ENCODE results near the gene TRABD2B. TPM values are rescaled to one million over a fixed set of nuclear protein-coding genes. Genes with fewer than 3 reads are reported as not detected.
A peak's percentile ranks its signal among the peaks of the same experiment; 100 is the strongest.

Gene TRABD2B
- total RNA-seq, 4 donors from 2014 or later, result 0.83 to 2.6 (median 1.9) TPM

DNA sequence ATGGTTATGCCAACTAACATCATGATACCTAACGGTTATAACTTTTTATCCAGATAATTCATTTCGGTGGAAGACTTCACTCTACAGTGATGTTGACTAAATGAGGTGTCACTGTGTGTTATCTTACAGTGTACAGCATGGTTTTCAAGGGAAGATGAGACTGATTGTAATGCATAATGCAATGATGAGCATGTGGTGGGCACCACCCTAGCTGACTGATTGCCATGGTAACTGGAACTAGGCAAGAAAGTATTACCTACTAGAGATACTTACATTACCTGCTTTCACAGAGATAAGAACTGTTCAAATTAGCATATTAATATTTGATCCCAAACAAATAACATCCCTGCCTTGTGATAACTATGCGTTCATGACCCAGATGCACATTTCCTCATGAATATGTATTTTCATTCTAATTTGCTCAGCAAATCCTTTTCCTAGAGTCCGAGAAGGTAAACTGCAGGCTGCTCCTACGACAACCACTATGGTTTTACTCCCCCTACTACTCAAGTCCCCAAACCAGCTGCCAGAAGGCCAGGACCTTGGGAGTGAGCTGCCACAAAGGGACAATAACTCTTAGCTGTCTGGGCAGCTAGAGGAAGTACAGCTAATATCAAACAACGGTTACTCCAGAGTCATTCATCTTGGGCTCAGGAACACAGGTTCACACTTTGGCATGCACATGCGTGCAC lies 29.2 kb downstream of the TRABD2B start:
- H3K4me1 ChIP-seq, result peaks cover 11% of the 10 kb centered on the region
- DNase-seq (ENCODE audit: low spot score in 2 of 2), result no peak
- TF ChIP-seq POLR2A (IDR thresholded peaks at IDR 0.05) (no peak), EP300 (IDR thresholded peaks at IDR 0.05) (no peak), POLR2AphosphoS5 (IDR thresholded peaks at IDR 0.05) (no peak), CTCF (IDR thresholded peaks at IDR 0.05) (no peak)
- no peaks in the 10 kb centered on the region for H3K9me3 ChIP-seq
- H3K36me3 ChIP-seq, result no peaks in the 10 kb centered on the region
- no peak overlapping the region for H3K27ac ChIP-seq
- H3K27me3 ChIP-seq, result no peaks in the 10 kb centered on the region
- 71% methylated on average over 7 of the region's 7 CpGs for WGBS
- H3K4me3 ChIP-seq, result no peak overlapping the region

GRCh38 chr1:47965816-47966215 lies 31.4 kb downstream of the TRABD2B start:
- whole genome bisulfite sequencing, result 86% methylated on average over 4 of the region's 4 CpGs
- H3K27me3 ChIP-seq, result no peaks in the 10 kb centered on the region
- TF ChIP-seq EP300 (IDR thresholded peaks at IDR 0.05), result no peak
- TF ChIP-seq POLR2A (IDR thresholded peaks at IDR 0.05), result no peak
- TF ChIP-seq CTCF (IDR thresholded peaks at IDR 0.05), result no peak
- no peak for TF ChIP-seq POLR2AphosphoS5 (IDR thresholded peaks at IDR 0.05)

DNA sequence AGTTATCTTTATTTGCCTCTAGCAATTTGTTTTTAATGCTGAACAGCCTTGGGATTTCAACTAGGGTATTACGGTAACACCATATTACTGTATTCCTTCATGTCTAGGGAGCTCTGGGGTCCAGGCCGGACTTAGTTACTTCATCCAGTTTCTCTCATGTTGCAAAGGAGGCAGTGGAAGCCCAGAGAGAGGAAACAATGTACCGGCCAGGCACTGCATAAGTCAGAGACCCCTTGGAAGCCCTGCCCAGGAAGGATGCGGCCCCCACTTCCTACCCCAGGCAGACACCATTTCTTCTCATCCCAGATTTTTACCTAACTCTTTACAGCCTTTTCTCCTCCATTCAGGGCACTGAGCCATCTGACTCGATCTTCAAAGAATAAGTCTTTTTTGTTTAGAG lies 32.5 kb downstream of the TRABD2B start:
- Histone ChIP-seq H3K4me3 (no peak overlapping the region), H3K27ac (no peak overlapping the region), H3K9me3 (no peaks in the 10 kb centered on the region), H3K36me3 (no peaks in the 10 kb centered on the region), H3K27me3 (no peaks in the 10 kb centered on the region), H3K4me1 (peaks cover 16% of the 10 kb centered on the region)
- no peak for TF ChIP-seq POLR2AphosphoS5 (IDR thresholded peaks at IDR 0.05)
- TF ChIP-seq EP300 (IDR thresholded peaks at IDR 0.05), result no peak
- TF ChIP-seq POLR2A (IDR thresholded peaks at IDR 0.05), result no peak
- TF ChIP-seq CTCF (IDR thresholded peaks at IDR 0.05), result no peak
- no peak for DNase-seq (ENCODE audit: low spot score in 2 of 2)
- 64% methylated on average over 5 of the region's 5 CpGs for WGBS

More at GRCh38 chr1:47965816-47966215, 31.4 kb downstream of the TRABD2B start:
- H3K9me3 ChIP-seq, result no peaks in the 10 kb centered on the region
- H3K4me1 ChIP-seq, result peaks cover 16% of the 10 kb centered on the region
- H3K4me3 ChIP-seq, result no peak overlapping the region
- DNase-seq (ENCODE audit: low spot score in 2 of 2), result no peak
- no peaks in the 10 kb centered on the region for H3K36me3 ChIP-seq
- no peak overlapping the region for H3K27ac ChIP-seq

DNA sequence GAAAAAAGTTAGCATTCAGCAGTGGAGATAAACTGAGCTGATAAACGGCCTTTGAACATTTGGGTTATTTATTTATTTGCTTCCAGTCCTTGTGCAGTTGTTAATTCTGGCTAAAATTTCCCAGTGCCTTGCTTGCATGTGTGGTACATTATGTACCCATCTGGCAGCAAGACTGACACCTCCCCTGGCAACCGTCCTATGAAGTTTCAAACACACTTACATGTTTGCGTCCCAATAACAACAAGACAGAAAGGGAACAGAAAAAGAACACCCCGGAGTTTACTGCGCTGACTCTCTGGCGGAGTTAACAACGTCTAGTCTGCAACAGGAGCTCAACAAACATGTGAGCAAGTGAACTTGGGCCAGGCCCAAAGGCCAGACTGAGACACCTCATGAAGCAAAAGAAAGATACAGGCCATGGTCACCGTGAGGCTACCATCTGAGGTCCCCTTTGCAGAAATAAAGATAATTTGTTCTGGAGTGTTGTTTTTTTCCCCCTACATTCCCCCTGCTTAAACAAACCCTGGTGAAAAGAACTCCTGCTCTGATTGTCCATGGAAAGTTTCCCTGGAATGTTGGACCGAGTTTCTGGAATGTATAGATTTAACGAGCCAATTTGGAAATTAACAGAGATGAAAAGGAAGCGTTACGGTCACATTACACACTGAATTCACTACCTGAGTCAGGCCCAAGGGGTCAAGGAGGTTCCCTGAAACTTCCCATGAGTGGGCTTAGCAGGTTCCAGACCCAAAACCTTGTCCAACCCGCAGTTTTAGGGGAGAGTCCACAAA lies 33.4 kb downstream of the TRABD2B start:
- no peak for DNase-seq (ENCODE audit: low spot score in 2 of 2)
- peak overlapping the region; percentile 42 for H3K27ac ChIP-seq
- 32% methylated on average over 13 of the region's 13 CpGs for WGBS

More for the DNA sequence above, 33.4 kb downstream of the TRABD2B start:
- Histone ChIP-seq H3K4me3 (no peak overlapping the region), H3K36me3 (no peaks in the 10 kb centered on the region), H3K4me1 (peaks cover 16% of the 10 kb centered on the region), H3K27me3 (no peaks in the 10 kb centered on the region), H3K9me3 (no peaks in the 10 kb centered on the region)
- TF ChIP-seq POLR2AphosphoS5 (IDR thresholded peaks at IDR 0.05), result no peak
- no peak for TF ChIP-seq POLR2A (IDR thresholded peaks at IDR 0.05)
- TF ChIP-seq EP300 (IDR thresholded peaks at IDR 0.05), result no peak
- TF ChIP-seq CTCF (IDR thresholded peaks at IDR 0.05), result no peak
